NCI-H1048 (cell line): ENCODE data around the gene KBTBD2.
A peak's percentile ranks its signal among the peaks of the same experiment; 100 is the strongest.
"Not testable (repeated sequence)": the region's sequence is repeated elsewhere in the genome, so short reads cannot be mapped to it uniquely, and the experiment has no call there.

ENCODE experiments used
- DNase-seq: peaks from one replicate; lab custom pipeline; 2025; lab: John Stamatoyannopoulos, UW

KBTBD2 gene

DNA sequence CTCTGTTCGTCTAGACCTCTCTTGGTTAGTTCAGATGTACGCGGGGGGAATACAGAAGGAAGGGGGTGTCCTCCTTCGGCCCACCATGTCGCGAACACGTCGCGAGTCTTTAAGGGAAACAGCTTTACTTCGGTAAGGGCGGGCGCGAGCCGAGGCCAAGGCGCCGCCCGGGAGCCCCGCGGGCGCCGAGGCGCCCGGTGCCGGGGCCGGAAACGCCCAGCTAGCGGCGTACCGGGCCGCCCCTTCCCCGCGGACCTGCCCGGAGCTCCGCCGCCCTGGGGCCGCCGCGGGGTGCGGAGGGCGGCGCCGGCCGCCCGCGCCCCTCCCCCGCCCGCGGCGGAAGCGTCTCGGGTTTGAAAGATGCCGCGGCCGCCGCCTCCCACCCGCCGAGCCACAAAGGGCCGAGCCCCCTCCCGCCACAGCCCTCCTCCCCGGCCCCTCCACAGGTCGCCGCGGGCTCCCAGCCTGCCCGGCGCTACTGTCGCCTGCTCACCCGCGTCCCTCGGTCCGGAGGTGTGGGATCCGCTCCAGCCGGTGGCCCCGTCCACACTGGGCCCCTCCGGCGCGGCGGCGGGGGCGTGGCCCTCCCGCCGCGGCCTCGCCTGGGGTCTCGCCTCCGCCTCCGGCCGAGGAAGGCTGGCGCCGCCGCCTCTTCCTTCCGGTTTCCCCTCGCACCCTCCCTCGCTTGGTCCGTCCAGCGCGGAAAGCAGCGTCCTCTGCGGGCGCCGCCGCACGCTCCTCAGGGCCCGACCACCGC, at the start of gene KBTBD2:
Gene KBTBD2, minus strand, starts transcription at position 718 of the 757 bp plus-strand sequence. CDS start 12,156 bp downstream, outside the sequence.
- DNase-seq = peak; percentile 73

DNA sequence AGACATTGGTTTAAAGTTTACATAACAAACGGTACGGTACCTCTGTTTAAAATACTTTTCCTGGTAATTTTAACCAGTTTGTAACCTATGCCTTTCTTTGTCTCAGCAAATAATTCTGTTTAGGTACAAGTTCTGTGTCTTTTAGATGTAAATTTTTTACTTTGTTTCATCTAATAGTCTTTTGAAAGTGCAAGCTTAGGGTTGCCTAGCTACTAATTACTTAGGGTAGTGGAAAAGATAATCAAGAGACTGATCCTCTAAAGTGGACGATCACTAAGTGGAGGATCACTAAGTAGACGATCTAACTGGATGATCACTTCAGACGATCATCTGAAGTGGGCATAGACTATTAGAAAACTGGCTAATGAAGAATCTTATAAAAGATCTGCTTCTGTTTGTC, 49.6 kb upstream of the KBTBD2 start:
- DNase-seq = no peak

DNA sequence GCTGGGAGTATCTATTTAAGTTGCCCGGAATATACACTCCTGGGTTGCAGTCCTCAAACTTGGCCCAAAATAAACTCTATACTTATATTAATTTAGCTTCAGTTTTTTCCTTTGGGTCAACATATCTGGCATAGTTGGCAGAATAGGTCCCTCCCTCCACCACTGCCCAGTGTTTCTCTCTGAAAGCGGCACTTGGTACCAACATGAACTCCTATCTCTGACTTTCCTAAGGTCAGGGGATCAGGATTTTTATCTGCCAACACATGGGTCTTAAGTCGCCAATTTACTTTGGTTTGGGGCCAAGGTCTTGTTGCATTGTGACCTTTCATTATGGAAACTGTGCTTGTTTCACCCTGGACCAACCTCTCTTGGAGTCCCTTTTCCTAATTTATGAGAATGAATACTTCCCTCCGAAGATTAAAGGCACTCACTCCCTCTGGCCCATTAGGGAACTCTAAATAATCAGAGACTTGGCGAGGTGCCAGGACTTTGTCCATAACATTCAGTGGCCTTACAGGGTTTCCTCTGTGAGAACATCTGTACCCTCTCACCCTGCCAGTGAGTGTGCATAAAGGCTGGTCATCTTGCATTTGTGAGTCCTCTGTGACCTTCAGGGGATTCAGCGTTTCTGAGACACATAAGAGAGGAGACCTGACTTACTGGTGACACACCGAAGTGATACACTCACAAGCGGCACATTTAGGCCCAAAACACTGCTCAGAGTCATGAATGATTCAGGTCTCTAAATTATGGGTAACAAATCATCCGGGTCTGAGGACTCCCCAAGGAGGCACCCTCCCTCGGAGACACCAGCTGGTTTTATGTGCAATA, 46.0 kb upstream of the KBTBD2 start:
- DNase-seq = no peak

DNA sequence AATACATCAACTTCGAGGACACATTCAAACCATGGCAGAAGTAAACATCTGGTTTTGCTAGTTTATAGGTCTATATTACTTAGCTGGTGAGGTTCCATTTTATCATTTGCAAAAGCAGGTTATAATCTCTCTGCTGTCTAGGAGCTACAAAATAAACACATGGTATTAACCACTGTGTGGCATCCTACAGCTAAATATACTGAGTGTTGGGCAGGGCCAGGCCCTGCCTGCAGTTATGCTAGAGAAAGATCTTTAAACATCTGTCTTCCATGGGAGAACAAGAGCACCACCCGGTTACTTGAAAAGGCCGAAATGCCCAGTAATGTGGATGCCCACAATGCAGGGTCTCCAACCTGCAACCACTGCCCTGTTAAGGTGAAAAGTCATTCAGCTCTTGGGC, 45.1 kb upstream of the KBTBD2 start:
- DNase-seq = no peak

DNA sequence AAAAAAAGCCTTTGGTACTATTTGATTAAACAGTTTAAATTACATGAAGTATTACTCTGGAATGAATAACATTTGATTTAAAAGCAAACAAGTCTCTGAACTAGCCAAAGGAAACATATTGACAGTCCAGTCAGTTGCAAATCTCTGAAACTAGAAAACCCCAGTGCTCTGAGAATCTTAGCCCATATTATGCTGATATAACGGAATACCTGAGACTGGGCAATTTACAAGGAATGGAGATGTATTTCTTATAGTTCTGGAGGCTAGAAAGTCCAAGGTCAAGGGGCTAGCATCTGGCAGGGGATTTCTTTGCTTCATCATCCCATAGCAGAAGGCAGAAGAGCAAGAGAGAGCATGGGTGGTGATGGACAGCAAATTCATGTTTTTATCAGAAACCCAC, 44.0 kb upstream of the KBTBD2 start:
- no peak for DNase-seq

DNA sequence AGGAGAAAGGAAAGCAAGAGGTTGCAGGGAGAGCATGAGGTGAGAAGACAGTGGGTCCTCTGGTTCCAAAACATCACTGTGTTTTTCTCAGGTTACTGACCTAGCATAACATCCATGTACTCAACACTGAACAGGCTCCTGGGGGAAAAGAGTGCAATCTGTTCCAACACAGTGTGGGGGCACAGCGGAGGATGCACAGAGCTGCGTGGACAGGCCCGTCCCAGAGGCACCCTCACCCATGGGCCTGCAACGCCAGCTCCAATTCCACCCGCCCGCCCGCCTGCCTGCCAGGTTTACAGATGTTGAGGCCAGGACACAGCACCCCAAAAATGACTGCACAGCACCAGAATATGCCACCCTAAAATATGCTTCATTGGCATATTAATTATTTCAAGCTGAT, 38.8 kb upstream of the KBTBD2 start:
- no peak for DNase-seq

DNA sequence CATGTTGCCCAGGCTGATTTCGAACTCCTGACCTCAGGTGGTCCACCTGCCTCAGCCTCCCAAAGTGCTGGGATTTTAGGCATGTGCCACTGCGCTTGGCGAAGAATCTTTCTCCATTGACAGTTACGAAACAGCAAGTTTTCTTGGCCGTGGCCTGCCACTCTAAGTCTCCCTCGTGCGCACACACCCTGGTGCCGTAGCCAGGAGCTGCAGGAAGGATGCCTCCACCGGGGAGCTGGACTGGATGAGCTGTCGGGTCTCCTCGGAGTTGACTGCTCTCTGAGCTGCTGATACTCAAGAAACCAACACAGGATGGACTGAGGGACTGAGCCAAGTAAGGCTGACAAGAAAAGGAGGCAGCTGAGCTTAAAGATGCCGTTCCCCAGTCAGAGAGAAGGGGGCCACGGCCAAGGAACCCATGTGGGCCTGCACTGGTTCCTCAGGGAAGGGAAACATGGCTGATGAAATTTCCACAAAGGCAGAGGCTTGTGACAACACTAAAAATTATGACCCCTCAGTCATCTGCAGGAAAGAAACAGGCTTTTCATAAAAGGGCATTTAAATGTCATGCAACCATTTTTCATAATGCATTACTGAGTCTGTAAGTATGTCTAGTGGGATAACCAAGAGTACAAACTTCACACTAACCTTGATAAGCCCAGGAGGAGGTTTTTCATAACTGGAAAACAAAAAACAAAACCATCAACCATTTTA, 38.0 kb upstream of the KBTBD2 start:
- DNase-seq = no peak

DNA sequence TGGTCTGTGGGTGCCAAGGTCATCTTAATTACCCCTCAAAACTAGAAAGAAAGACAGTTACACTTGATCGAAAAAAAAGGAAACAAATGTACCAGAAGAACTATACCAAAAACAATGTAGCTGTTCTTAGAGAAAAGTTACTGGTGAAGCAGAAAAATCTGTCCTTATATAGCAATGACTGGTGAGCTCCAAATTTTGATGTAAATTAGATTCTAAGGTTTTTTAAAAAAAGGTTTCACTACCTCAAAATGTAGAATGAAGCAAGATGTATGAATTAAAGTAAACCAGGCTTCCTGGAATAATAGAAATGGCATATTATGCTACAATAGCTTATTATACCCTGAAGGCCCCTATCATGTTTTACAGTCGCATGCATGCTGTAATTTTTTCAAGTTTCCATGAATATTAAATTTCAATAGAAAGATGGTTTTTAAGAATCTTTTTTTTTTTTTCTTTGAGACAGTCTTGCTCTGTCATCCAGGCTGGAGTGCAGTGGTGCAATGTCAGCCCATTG, 37.3 kb upstream of the KBTBD2 start:
- DNase-seq = no peak

DNA sequence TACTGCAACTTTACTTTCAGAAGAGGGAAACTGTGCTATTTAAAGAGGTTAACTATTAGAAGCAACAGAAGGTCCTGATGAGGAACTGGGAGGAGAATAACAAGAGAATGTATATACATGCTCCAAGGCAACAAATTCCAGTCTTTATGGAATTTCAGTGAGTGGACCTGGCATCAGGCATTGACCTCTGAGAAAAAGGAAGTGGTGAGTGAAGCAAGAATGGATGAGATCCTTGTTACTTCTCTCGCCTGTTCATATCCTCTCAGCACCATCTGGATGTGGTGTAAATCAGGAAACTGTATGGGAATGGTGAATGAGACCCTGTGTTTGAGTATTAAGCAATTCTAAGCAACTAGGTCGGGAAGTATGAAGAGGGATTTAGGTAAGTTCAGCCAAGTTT, 30.3 kb upstream of the KBTBD2 start:
- no peak for DNase-seq

DNA sequence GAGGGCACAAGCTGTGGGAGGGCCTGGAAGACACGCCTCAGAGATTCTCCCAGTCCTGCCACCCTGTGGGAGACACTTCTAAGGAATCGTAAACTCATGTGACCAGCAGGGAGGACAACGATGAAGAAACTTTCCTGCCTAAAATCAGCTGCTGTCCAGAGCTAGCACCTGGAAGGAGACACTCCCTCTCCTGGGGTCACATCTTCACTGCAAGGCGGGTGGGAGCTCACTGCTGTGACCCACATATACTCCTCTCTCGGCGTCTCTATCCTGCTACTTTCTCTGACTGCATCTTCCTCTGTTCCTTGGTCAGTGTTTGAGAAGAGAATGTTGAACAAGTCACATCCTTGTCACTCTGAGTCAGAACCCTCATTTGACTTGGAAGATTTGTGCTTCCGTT, 25.4 kb upstream of the KBTBD2 start:
- not testable (repeated sequence) for DNase-seq

DNA sequence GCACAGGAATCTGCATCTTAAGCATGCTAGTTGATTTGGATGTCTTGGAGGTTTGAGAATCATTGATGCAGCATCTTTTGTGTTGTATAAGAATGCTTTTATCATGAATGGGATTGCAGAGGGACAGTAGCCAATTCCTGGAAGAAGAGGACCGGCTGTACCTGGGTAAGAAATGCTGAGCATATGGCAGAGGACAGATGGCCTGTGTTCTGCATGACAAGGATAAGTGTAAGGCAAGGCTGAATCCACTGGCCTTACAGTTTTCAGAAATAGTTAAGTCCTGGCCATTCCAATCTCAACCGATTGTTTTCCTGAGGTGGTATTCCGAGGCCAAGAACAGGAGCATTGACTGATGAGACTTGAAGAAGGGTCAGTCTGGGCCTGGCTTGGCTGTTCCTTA, 24.4 kb upstream of the KBTBD2 start:
- no peak for DNase-seq

DNA sequence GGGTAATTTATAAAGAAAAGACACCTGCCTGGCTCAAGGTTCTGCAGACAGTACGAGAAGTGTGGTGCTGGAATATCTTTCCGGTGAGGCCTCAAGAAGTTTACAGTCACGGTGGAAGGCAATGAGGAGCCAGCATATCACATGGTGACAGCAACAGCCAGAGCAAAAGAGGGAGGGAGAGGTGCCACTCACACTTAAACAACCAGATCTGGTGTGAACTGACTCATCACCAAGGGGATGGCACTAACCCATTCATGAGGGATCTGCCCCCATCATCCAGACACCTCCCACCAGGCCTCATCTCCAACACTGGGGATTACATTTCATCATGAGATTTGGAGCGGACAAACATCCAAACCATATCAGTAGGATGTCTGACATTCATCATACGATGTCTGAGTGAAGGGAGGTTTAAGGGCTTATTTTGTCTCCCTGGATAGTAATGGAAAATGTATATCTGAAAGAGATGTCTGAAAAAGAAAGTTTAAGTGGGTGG, 23.5 kb upstream of the KBTBD2 start:
- no peak for DNase-seq

DNA sequence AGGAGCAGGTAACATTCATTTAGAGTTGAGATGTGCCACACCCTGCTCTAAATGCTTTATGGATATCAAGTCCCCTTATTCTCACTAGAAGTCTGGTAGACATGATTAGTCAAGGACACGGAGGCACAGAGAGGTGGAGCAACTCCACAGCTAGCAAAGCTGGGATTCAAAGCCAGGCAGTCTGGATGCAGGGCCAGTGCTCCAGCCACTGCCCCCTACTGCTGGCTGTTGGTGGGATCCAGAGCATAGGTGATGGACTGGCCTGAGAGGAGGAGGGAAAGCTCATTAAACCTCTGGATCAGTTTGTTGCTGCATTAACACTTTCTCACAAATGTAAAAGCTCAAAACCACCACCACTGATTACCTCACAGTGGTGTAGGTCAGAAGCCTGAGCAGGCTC, 22.6 kb upstream of the KBTBD2 start:
- no peak for DNase-seq

DNA sequence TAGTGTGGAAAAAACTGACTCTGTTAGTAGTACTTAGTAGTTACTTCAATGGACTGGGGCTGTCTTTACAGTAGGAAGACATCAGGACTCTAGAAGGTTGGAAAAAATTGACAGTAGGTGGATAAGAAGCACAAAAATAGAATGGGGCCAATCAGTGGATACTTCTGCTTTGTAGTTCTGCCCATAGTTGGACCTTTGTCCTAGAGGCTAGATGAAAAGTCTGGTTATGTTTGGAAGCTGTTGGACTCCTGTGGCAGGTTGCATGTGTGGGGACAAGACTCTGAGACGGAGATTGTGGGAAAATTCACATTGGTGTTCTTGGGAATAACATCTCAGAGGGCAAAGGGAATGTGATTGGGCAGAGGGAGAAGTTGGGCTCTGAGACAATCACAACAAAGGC, 18.6 kb upstream of the KBTBD2 start:
- no peak for DNase-seq

DNA sequence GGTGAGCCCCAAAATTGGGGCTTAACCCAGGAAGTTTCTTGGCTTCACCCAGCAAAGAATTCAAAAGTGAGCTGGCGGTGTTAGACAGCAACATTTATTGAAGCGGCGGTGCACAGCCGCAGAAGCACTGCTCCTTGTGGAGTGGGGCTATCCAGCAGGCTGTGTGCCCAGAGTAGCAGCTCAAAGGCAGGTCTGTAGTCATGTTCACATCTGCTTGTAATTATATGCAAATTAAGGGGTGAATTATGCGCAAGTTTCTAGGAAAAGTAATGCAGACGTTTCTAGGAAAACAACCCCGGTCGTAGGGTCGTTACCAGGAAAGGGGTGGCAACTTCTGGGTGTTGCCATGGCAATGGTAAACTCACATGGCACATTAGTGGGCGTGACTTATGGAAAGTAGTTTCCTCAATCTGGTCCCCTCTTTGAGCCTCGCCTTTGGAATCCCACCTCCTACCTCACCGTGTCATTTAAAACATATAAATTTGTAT, 13.7 kb upstream of the KBTBD2 start:
- DNase-seq = peak; percentile 96

DNA sequence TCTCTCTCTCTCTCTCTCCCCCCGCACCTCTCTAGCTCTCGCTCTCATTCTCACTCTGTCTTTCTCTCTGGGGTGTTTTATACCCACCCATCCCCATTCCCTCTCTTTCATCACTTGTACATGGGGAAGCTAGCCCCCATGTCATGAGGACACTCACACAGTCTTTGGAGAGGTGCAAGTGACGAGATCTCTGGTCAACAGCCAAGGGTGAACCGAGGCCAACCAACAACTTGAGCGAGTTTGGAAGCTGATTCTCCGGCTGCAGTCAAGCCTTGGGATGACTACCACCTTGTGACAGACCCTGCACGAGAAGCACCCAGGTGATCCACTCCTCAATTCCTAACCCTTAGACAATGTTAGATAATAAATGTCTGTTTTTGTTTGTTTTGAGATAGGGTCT, 10.1 kb upstream of the KBTBD2 start:
- no peak for DNase-seq

DNA sequence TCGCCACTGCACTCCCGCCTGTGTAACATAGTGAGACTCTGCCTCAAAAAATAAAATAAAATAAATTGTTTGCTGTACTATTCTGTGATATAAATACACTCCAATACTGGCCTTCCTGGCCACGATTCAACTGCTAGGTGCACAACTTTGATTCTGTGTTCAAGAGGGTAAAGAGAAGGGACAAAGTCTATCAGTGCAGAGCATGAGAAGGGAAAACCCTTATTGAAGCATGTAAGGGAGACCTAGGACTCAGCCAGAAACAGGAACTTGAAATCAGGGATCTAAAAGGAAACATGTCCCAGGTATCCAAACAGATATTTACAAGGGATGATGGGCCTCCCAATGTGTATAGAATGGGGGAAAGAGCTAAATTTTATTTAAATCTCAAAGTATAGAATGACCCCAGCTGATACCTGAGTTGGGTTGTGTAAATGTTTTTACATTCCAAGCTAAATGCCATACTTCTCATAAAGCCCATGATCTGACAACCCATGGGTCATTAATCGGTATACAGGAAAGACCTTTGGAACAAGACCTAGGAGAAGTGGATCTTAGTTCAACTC, 9.0 kb upstream of the KBTBD2 start:
- DNase-seq = no peak

DNA sequence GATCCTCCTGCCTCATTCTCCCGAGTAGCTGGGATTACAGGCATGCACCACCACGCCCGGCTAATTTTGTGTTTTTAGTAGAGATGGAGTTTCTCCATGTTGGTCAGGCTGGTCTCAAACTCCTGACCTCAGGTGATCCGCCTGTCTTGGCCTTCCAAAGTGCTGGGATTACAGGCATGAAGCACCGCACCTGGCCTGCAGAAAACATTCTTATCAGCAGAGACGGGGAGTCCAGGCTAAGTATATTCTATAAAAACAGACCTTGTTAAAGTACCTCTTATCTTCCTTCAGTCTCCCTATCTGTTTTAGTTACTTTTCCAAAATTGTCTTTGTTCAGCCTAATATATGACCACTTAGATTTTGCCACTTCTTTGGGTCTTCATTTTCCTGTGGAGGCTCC, 5.8 kb upstream of the KBTBD2 start:
- not testable (repeated sequence) for DNase-seq

DNA sequence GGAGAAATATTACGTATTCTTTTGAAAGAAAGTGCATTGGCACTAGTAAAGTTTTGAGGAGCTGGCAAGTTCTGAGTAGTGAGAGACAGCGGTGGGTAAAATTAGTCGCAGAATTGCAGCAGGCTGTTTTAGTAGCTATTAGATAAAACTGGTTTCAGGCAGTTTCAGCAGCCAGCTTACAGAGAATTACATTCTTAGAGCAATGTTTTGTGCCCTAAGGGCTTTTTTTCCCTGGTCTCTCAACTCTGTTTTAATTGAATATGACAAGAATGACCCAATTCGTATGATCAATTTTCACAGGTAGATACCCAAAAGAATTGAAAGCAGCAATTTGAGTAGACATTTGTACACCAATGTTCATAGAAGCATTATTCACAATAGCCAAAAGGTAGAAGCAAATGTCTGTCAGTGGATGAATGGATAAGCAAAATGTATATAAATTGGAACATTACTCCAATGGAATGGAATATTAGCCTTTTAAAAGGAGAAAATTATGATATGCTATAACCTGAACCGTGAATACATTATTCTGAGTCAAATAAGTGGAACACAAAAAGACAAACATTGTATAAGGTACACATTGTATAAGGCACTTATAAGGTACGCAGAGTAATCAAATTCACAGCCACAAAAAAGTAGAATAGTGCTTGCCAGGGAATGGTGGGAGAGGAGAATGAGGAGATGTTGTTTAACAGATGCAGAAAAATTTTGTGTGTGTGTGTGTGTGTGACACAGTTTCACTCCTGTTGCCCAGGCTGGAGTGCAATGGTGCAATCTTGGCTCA, 5.2 kb upstream of the KBTBD2 start:
- no peak for DNase-seq

DNA sequence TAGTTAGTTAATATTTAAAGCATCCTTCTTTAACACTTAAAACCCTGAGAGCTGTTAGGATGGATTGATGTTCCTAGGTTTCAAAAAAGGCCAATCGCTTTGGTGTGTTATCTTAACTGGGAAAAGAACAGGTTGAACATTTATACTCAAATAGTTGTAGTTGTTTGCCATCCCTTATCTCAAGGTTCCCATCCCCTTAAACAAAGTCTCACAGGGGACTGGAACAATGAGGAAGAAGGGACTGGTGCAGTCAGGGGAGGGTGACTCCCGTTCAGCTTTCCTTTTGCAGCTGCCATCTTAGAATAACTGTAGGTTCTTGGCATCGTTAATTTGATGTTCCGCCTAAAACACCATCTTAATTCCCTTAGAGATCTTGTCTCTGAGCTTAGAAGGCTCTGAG, 2.6 kb upstream of the KBTBD2 start:
- DNase-seq = no peak

DNA sequence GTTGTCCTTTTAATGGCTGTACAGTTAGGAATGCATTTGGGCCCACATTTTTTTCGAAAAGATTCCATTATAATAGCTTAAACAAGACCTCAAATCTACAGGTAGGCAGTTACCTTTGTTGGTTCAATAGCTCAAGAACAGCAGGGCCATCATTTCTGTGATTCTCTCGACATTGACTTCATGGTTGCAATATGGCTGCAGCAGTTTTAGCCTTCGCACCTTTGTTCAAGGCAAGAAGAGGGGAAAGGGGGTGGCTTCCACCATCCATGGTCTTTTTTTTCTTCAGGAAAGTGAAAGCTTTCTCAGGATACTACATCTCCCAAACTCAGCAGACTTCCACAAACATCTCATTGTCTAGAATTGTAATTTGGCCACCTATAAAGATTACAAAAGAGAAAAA, 2.2 kb upstream of the KBTBD2 start:
- DNase-seq = no peak
